RWPE2 (cell line): ENCODE results near the gene SMARCC2.
A peak's percentile ranks its signal among the peaks of the same experiment; 100 is the strongest.

Experiments used
- ATAC-seq: fragments of 200-7000 bp; cut with Tn5 transposase; 3 replicates; pipeline ENCODE4 v1.9.1; 2021; ENCODE audit warnings: low read depth
- DNase-seq: peaks from one replicate; pipeline ENCODE4 v3.0.0-alpha.2; 2020; ENCODE audit warnings: low spot score
- H3K27ac ChIP-seq: fragments of 450-650 bp; 2 replicates; pipeline ENCODE4 v1.5.1; 2017; ENCODE audit warnings: mild to moderate bottlenecking; ENCODE audit not compliant: poor library complexity, severe bottlenecking
- H3K27me3 ChIP-seq: fragments of 250-450 bp; sonication (Bioruptor Pico); 2 replicates; pipeline ENCODE4 v1.5.1; 2021; ENCODE audit warnings: mild to moderate bottlenecking, moderate library complexity; ENCODE audit not compliant: insufficient read depth, poor library complexity, severe bottlenecking
- H3K36me3 ChIP-seq: fragments of 250-450 bp; sonication (Bioruptor Pico); 2 replicates; pipeline ENCODE4 v1.5.1; 2020; ENCODE audit warnings: low read depth, mild to moderate bottlenecking, moderate library complexity
- H3K4me1 ChIP-seq: fragments of 250-450 bp; sonication (Bioruptor Pico); 2 replicates; pipeline ENCODE4 v1.5.1; 2021; ENCODE audit warnings: mild to moderate bottlenecking, moderate library complexity; ENCODE audit not compliant: insufficient read depth, poor library complexity, severe bottlenecking
- H3K4me3 ChIP-seq: fragments of 250-450 bp; sonication (Bioruptor Pico); 2 replicates; pipeline ENCODE4 v1.5.1; 2021; ENCODE audit warnings: mild to moderate bottlenecking, moderate library complexity; ENCODE audit not compliant: severe bottlenecking
- H3K9me3 ChIP-seq: fragments of 250-450 bp; sonication (Bioruptor Pico); 2 replicates; pipeline ENCODE4 v1.5.1; 2021; ENCODE audit warnings: mild to moderate bottlenecking, moderate library complexity; ENCODE audit not compliant: severe bottlenecking
- TF ChIP-seq, protein P1 (sequence below): fragments of 450-650 bp; IDR thresholded peaks from one replicate; pipeline ENCODE4 v1.5.1; 2017; ENCODE audit warnings: mild to moderate bottlenecking, moderate library complexity; ENCODE audit not compliant: poor library complexity, severe bottlenecking

The SMARCC2 gene

DNA sequence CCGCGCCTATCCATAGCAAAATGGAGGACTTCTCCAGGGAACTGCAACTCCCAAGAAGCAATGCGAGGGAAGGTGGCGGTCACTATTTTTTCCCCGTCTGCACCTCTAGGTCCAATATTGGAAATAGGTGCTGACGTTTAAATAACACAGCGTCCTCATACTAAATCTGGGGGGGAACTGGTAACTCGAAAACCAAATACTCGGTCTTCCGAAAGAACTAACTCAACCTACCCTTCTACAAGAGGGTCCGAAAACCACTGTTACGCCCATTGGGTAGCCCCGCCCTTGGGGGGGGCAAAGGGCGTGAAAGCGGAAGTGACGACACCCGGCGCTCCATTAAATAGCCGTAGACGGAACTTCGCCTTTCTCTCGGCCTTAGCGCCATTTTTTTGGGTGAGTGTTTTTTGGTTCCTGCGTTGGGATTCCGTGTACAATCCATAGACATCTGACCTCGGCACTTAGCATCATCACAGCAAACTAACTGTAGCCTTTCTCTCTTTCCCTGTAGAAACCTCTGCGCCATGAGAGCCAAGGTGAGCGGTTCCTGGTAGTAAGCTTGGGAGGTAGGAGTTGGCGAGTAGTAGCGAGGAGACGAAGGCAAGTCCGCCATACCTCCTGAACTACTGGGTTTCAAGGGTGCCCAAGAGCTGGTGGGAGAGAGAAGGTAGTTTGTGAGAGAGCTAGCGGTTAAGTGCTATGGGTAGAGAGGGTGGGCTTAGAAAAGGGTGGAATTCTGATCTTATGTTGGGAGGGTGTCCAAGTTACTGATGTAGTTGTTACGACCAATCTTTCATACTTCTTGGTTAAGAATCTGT, 72.8 kb downstream of the SMARCC2 start, which contains the start of gene RPL41:
RPL41 (plus strand) TSS at position 367 of the 815 bp plus-strand sequence.
- no peak for DNase-seq
- Histone ChIP-seq H3K4me3 (peak within 1 kb of the TSS; percentile 62), H3K27ac (peak within 1 kb of the TSS; percentile 89)

DNA sequence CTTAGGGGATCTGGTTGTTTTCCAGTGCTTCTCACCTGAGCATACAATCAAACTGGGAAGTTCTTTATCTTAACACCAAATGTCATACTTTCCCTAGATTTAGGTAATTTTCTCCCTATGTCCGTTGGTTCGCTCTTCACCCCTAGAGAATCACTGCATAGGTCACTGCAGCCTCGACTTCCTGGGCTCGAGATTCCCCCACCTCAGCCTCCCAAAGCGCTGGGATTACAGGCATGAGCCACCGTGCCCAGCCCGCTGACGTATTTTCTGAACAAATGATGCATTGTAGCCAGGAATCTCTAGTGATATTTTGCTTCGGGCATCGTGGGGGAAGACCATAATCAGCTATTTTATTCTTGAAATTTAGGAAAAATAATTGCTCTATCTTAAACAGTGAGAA, 74.0 kb downstream of the SMARCC2 start:
- Histone ChIP-seq H3K4me1 (peaks cover 24% of the 10 kb centered on the region), H3K27ac (peak overlapping the region; percentile 89), H3K27me3 (no peaks in the 10 kb centered on the region), H3K9me3 (no peaks in the 10 kb centered on the region), H3K4me3 (peak overlapping the region; percentile 62), H3K36me3 (peaks cover 38% of the 10 kb centered on the region)
- ATAC-seq, result no peak
- TF ChIP-seq, protein P1, sequence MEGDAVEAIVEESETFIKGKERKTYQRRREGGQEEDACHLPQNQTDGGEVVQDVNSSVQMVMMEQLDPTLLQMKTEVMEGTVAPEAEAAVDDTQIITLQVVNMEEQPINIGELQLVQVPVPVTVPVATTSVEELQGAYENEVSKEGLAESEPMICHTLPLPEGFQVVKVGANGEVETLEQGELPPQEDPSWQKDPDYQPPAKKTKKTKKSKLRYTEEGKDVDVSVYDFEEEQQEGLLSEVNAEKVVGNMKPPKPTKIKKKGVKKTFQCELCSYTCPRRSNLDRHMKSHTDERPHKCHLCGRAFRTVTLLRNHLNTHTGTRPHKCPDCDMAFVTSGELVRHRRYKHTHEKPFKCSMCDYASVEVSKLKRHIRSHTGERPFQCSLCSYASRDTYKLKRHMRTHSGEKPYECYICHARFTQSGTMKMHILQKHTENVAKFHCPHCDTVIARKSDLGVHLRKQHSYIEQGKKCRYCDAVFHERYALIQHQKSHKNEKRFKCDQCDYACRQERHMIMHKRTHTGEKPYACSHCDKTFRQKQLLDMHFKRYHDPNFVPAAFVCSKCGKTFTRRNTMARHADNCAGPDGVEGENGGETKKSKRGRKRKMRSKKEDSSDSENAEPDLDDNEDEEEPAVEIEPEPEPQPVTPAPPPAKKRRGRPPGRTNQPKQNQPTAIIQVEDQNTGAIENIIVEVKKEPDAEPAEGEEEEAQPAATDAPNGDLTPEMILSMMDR, result no peak
- no peak for DNase-seq

More for the DNA sequence above, 72.8 kb downstream of the SMARCC2 start, which contains the start of gene RPL41:
- Histone ChIP-seq H3K27me3 (no peaks in the 10 kb centered on the region), H3K36me3 (peaks cover 32% of the 10 kb centered on the region), H3K9me3 (no peaks in the 10 kb centered on the region), H3K4me1 (peaks cover 22% of the 10 kb centered on the region)
- TF ChIP-seq, protein P1, result no peak
- ATAC-seq, result peak; percentile 32

DNA sequence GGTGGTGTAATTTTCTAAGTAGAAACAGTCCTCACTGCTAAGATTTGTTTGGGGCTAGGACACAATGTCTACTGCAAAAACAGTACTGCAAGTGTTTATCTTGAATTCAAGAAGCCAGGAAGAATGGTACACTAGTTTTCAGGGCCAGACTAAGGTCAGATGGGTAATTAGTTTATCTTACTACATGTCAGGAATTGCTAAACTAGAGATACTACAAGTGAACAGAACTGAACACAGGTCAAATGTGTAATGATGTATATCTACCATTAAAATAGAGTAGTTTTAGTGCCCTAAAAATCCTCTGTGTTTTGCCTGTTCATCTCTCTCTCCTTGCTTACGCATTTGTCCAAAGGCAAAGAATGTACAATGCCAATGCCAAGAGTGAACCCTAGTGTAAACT, 75.2 kb downstream of the SMARCC2 start:
- TF ChIP-seq, protein P1, result no peak
- no peak overlapping the region for H3K4me3 ChIP-seq
- H3K9me3 ChIP-seq, result no peaks in the 10 kb centered on the region
- no peak for ATAC-seq
- peaks cover 13% of the 10 kb centered on the region for H3K4me1 ChIP-seq
- H3K27me3 ChIP-seq, result no peaks in the 10 kb centered on the region
- H3K27ac ChIP-seq, result peak overlapping the region; percentile 89
- peaks cover 50% of the 10 kb centered on the region for H3K36me3 ChIP-seq
- no peak for DNase-seq
